Activated CD8-positive, alpha-beta memory T cell treated with anti-CD3 and anti-CD28 coated beads for 36 hours (primary cell): Measurements from ENCODE around the gene FBXO44. TPM values are rescaled to one million over a fixed set of nuclear protein-coding genes. Genes with fewer than 3 reads are reported as not detected.
"Not testable (repeated sequence)": the region's sequence is repeated elsewhere in the genome, so short reads cannot be mapped to it uniquely, and the experiment has no call there.

ENCODE experiments used
- CTCF ChIA-PET: fragments of 350-600 bp; sonication (Branson Sonifier 250); formaldehyde crosslinking; loops from one replicate; lab custom pipeline; 2021; ENCODE audit warnings: antibody characterized with exemption; lab: Charles Lee
- POLR2A ChIA-PET: fragments of 350-600 bp; sonication (Branson Sonifier 250); formaldehyde crosslinking; loops from one replicate; lab custom pipeline; 2021; ENCODE audit warnings: antibody characterized with exemption; lab: Charles Lee
- total RNA-seq, 2 experiments: library from RNA; stranded (reverse); gene quantifications; one replicate each; pipeline ENCODE4 v1.2.3, GENCODE V29; 2021

Gene FBXO44
- total RNA-seq, 2 experiments from 2014 or later = 15.5 to 15.7 TPM

DNA sequence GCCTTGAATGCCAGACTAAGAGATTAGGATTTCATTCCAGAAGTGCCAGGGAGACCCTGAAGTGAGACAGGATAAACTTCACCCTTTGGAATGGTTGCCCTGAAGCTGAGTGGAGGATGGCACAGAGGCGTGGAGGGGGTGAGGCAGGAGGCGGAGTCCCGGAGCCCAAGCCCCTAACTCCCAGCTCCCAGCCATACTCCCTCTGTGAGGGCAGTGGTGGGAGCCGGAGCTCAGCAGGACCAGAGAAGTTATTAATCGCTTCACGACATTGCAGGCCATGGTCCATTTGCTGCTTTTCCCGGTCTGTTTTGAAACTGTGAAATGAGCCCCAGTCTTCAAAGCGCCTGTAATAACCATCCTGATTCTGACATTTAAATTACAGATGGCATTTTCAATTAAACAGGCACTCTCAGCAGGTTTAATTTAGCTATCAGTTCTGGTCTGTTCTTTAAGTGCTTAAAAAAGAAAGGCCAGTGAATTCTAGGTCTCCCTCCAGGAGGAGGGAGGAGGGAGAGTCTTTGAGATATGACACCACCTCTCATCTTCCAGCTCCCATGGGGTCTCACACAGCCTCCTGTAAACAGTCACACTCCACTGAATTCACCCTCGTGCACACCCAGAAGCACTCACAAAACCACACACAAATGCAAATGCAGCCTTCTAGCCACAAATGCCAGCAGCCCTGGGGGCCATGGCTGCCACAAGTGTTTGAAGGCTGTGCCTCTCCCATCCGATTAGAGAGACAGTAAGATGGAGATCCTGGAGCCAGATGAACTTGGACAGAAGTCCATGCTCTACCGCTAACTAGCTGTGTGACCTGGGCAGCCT, 20.1 kb upstream of the FBXO44 start:
- CTCF ChIA-PET = interaction anchor here (1.4 to 2.2 kb wide), 2 partner anchors 10 to 16 kb away, joined by 3 to 7 read pairs; no protein-coding TSS in a partner anchor

DNA sequence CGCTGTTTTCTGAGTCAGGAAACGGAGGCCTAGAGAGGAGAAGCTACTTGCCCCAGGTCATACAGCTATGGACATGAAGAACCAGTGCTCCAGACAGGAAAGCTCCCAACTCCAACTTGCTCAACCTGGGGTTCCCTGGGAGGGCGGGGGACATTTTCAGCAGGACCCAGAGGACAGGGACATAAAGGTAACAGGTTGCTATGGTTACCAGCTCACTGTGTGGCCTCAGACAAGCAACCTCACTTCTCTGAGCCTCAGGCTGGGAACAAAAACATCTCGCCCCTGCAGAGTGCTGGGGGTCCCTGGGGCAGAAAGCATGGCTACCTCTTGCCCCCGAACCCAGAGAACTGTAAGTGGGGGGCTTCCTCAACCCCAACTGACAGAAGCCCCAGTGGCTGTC, 16.6 kb upstream of the FBXO44 start:
- ChIA-PET POLR2A (no interaction called here), CTCF (interaction anchor here (0.8 to 1.0 kb wide), 2 partner anchors 8 to 9 kb away, joined by 3 read pairs; no protein-coding TSS in a partner anchor)

More for the DNA sequence above, 20.1 kb upstream of the FBXO44 start:
- POLR2A ChIA-PET = no interaction called here

DNA sequence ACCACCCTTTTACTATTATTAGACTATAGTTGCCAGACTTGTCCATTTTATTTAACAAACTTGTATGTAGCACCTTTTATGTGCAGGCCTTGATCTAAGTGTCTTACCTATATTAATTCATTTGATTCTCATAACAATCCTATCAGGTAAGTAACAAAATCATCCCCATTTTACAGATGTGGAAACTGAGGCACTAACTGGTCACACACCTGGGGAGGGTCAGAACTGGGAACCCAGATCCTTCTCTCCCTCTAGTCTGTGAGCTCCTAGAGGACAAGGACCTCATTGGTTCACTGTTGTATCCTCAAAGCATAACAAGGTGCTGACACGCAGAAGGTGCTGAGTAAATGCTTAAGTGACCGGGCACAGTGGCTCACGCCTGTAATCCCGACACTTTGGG, 15.3 kb upstream of the FBXO44 start:
- ChIA-PET CTCF (interaction anchor here (0.6 kb wide), 1 partner anchor 729 kb away, joined by 4 read pairs; no protein-coding TSS in a partner anchor), POLR2A (no interaction called here)

DNA sequence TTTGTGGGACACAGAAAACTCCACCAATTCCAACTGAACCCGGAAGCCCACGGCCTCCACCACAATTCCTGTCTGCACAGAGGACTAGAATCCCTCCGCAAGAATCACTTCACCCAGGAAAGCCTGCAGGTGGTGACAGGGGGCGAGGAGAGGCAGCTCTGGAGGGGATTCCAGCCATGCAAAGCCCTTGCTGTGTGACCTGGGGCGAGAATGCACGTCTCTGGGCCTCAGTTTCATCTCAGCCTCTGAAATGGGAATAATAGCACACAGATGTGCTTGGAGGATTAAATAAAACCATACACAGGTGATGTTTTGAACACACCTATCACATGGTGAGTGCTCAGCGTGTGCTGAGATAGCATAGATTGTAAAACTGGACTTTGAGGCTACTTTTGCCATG, 14.6 kb upstream of the FBXO44 start:
- POLR2A ChIA-PET = no interaction called here
- CTCF ChIA-PET = interaction anchor here (3.9 kb wide), 1 partner anchor 602 kb away, joined by 16 read pairs; no protein-coding TSS in a partner anchor

DNA sequence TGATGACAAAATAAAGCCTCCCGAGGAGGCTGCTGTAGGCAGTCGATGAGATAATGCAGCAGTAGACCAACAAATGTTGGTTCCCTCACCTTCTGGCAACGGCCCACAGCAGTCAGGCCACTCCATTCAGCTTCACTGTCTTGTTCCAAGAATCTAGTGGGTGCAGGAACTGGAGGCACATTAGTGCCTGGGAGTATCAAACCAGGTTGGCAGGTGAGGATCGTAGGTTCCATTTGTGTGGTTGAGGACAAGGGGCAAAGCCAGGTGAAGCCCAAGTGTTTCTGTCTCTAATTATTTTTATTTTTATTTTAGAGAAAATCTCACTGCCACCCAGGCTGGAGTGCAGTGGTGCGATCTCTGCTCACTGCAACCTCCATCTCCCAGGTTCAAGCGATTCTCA, 13.7 kb upstream of the FBXO44 start:
- ChIA-PET POLR2A (interaction anchor here (0.6 kb wide), 1 partner anchor 140 kb away, joined by 5 read pairs; no protein-coding TSS in a partner anchor), CTCF (interaction anchor here (1.1 to 14.2 kb wide), 7 partner anchors 12 to 603 kb away, joined by 3 to 133 read pairs (median 5); no protein-coding TSS in a partner anchor)

DNA sequence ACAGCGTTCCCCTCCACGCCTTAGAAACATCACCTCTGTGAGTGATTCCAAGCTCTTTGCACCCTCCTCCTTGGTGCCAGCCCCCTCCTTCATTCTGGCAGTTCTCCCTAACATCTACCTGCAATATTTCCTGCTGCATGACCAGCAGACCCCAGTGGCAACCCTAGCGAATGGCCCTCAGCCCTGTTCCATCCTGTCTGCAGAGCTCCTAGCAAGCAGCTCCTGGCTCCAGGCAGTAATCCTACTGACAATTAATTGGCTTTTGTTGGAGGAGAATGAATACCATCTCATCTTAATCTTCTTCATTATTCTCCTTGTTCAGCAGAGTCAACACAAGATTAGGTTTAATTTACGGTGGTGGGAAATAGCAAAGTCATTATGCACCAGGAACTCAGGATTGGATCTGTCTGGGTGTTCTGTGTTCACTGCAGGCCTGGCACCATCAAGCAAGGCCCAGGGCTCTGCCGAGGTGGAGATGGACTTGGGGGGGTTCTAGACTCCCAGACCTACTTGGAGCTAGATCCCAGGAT, 12.8 kb upstream of the FBXO44 start:
- ChIA-PET CTCF (interaction anchor here (0.6 to 14.2 kb wide), 12 partner anchors 9 to 604 kb away, joined by 3 to 133 read pairs (median 5); no protein-coding TSS in a partner anchor), POLR2A (no interaction called here)

DNA sequence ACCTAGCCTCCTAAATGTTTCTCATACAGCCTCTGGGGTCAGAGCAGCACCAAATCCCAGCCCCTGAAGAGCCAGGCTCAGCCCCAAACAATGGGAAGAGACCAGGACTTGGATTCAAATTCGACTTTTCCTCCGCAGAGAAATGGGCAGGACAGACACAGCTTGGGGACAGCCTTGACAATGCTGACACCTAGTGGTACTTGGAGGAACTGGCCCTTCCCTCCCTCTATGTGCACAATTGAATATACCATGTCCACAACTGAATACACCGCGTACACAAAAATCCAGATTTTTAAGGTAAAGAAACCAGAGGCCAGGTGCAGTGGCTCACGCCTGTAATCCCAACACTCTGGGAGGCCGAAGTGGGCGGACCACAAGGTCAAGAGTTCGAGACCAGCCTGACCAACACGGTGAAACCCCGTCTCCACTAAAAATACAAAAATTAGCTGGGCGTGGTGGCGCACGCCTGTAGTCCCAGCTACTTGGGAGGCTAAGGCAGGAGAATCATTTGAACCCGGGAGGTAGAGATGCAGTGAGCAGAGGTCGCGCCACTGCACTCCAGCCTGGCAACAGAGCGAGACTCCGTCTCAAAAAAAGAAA, 12.2 kb upstream of the FBXO44 start:
- POLR2A ChIA-PET = not testable (repeated sequence)
- CTCF ChIA-PET = interaction anchor here (1.1 to 14.2 kb wide), 11 partner anchors 10 to 605 kb away, joined by 3 to 133 read pairs (median 5); no protein-coding TSS in a partner anchor

DNA sequence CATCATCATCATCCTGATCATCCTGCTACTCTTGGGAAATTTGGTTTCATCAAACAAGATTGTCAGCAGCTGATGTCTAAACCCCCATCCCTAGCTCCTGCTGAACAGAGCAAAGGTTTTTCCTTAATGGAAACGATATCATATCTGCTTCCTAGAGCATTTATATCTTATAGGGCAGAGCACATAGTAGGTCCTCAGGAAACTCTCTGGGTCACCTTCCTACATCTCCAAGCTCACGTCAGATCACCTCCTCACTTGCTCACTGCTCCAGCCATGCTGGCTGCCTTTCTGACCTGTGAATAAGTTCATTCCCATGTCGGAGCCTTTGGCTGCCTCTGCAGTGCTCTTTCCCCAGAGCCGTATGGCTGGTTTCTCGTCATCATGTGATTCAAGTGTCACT, 10.9 kb upstream of the FBXO44 start:
- ChIA-PET CTCF (interaction anchor here (0.7 to 14.2 kb wide), 10 partner anchors 10 to 734 kb away, joined by 3 to 133 read pairs (median 4); no protein-coding TSS in a partner anchor), POLR2A (no interaction called here)

DNA sequence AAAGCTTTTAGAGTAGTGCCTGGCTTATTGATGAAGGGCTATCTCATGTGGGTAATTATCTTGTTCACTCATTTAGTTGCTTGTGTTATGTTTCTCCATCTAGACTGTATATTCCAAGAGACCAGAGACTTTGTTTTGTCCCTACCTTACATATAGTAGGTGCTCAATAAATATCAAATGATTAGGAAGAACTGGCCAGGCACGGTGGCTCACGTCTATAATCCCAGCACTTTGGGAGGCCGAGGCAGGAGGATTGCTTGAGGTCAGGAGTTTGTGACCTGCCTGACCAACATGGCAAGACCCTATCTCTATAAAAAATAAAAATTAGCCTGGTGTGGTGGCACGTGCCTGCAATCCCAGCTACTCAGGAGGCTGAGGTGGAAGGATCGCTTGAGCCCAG, 9.4 kb upstream of the FBXO44 start:
- POLR2A ChIA-PET = no interaction called here
- CTCF ChIA-PET = interaction anchor here (0.6 to 14.2 kb wide), 21 partner anchors 8 to 1132 kb away, joined by 3 to 133 read pairs (median 3); partner anchors contain the start of genes CLCN6, FBXO2, FBXO44 and MAD2L2

DNA sequence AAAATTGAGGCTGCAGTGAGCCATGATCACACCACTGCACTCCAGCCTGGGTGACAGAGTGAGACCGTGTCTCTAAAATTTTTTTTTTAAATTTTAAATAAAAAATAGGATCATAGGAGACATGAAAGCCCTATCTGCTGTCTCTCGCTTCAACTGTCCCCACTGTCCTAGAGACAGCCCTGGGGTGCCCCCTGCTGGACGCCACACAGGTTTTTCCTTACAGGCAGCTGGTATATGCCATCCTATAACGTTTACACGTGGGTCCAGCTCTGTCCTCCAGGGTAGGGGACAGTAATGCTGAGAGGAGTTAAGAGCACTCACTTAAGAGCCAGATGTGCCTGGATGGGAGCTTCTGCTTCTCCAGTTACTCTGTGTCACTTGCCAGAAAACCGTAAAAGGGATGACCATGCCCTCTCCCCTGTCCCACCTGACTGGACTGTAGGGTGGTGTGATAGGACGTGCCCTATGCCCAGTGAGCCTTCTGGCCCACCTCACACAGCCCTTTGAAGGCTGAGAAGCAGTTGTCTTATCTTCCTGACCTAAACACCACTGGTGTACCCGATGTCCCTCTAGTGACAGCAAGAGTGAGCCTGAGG, 8.9 kb upstream of the FBXO44 start:
- CTCF ChIA-PET = interaction anchor here (0.6 to 14.2 kb wide), 20 partner anchors 8 to 608 kb away, joined by 3 to 133 read pairs (median 3); partner anchors contain the start of genes CLCN6, MAD2L2 and MTHFR
- POLR2A ChIA-PET = no interaction called here

DNA sequence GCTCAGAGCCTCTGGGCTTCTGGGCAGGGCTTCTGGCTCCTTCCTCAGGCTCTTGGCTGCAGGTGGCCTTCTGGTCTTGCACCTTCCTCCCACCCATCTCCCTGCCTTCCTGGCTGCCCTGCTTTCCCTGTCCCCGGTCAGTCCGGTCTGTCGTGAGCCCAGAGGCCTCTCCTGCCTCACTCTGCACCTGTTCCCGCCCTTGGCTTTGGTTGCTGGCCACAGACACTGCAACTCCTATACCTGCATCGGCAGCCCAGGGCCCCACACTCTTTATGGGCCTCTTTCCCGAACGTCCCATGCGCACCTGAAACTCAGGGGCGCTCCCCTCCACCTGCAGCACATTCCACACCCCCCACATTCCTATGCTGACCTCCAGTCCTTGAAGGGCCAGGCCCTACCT, 8.4 kb upstream of the FBXO44 start:
- ChIA-PET POLR2A (no interaction called here), CTCF (interaction anchor here (0.6 to 14.2 kb wide), 17 partner anchors 9 to 608 kb away, joined by 3 to 133 read pairs (median 3); partner anchors contain the start of genes CLCN6, MAD2L2 and MTHFR)

DNA sequence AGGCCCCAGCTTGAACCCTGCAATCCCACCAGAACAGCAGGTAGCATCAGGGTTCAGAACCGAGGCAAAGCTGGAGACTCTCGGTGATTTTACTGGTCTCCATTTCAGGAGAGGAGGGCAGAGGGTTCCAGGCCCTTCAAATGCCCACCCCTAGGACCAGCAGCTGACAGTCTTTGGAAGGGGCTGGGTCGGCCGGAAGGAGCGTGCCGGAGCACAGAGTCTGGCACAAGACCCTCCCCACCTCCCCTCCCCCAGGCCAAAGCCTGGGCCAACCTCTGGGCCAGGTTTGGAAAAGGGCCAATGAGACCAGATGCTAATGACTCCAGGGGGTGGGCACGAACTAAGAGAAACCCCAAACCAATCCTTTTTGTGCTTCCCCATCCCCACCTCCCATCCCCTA, 7.3 kb upstream of the FBXO44 start:
- POLR2A ChIA-PET = no interaction called here
- CTCF ChIA-PET = interaction anchor here (0.9 to 14.2 kb wide), 4 partner anchors 10 to 75 kb away, joined by 3 to 133 read pairs (median 4); no protein-coding TSS in a partner anchor

DNA sequence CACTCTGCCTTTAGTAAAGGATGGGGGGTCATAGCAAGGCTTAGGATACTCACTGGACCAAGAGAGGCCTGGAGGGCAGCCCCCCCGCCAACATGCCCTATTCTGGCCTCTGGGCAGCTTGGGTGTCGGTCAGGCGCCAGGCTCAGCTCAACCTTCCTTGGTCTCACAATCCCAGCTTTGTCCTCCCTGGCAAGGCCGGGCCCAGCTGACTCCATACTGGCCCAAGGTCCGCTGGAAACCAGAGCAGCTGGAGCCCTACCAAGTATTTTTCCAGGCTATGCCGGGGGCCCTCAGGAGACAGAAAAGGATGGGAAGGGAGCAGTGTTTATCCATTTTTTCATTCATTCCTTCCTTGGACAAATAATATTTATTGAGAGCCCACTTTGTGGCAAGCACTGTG, 6.6 kb upstream of the FBXO44 start:
- ChIA-PET POLR2A (no interaction called here), CTCF (interaction anchor here (1.8 to 14.2 kb wide), 2 partner anchors 45 to 75 kb away, joined by 4 to 133 read pairs; no protein-coding TSS in a partner anchor)

DNA sequence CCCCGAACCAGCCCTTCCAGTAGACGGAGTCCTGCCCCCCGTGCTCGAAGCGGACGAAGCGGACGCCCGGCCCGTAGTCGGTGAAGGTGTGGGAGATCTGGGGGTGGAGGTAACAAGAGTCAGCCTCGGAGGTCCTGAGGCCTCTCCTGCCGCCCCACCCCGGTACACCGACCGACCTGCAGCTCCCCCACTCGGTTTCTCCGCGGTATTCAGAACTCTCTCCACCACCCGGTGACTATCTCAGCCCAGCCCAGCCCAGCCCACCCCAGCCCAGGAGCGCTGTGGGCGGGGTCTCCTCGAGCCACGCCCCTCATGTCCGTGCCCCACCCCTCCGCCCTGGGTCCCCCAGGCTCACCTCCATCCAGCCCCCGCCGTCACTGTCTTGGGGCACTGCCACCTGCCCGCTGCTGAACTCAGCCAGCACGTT, 5.9 kb upstream of the FBXO44 start:
- CTCF ChIA-PET = interaction anchor here (1.3 to 14.2 kb wide), 5 partner anchors 11 to 407 kb away, joined by 3 to 133 read pairs (median 10); partner anchors contain the start of gene FBXO6
- POLR2A ChIA-PET = interaction anchor here (0.5 kb wide), 1 partner anchor 261 kb away, joined by 7 read pairs; no protein-coding TSS in a partner anchor

DNA sequence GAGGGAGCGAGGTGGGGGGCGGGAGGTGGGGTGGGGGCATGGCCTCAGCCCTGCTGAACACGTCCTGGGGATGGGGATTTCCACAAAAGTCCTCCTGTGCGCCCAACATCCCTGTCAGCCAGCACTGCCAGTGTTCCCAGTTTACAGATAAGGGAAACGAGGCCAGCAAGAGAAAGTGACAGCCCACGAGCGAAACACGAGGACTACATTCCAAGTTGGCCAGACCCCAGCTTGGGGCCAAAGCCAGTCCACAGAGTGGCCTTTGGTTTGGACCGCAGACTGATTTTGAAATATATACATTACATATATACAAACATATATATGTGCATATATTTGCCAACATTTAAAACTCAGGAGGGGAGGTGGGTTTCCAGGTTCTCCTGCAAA, 5.4 kb upstream of the FBXO44 start:
- ChIA-PET CTCF (interaction anchor here (1.2 to 14.2 kb wide), 10 partner anchors 10 to 612 kb away, joined by 3 to 133 read pairs (median 6); partner anchors contain the start of gene FBXO6), POLR2A (interaction anchor here (0.5 kb wide), 2 partner anchors 260 to 660 kb away, joined by 7 to 9 read pairs; no protein-coding TSS in a partner anchor)

DNA sequence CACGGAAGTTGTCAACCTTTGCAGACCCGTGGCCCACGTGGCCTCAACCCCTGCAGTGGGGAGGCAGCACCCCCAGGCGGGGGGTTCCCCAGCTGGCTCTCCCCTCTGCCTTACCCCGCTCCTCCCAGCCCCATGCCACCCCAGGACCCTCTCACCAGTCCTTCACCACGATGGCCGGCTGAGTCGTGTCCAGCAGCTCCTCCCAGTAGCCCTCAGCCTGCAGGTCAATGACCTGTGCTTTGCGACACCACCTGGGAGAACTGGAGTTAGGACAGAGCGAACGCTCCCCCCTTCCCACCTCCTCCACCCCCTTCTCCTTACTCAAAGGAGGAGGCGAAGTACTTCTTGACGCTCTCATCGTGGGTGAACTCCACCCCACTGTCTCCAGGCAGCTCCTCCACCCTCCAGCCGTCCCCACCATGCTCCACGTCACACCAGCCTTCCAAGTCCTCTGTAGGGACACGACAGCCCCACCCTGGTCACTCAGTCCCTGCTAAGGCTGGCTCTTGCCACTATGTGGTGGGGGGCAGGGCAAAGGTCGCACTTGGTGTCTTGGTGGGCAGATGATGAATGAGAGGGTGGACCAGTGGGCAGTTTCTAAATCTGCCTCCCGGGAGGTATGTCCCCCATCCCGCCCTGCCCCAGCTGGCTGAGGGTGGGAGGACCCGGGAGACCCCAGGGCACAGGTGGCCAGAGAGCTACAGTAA, 4.9 kb upstream of the FBXO44 start:
- POLR2A ChIA-PET = interaction anchor here (0.5 to 2.0 kb wide), 4 partner anchors 13 to 660 kb away, joined by 5 to 12 read pairs (median 8); no protein-coding TSS in a partner anchor
- CTCF ChIA-PET = interaction anchor here (0.9 to 14.2 kb wide), 16 partner anchors 10 to 612 kb away, joined by 3 to 133 read pairs (median 5); partner anchors contain the start of genes AGTRAP and FBXO6

DNA sequence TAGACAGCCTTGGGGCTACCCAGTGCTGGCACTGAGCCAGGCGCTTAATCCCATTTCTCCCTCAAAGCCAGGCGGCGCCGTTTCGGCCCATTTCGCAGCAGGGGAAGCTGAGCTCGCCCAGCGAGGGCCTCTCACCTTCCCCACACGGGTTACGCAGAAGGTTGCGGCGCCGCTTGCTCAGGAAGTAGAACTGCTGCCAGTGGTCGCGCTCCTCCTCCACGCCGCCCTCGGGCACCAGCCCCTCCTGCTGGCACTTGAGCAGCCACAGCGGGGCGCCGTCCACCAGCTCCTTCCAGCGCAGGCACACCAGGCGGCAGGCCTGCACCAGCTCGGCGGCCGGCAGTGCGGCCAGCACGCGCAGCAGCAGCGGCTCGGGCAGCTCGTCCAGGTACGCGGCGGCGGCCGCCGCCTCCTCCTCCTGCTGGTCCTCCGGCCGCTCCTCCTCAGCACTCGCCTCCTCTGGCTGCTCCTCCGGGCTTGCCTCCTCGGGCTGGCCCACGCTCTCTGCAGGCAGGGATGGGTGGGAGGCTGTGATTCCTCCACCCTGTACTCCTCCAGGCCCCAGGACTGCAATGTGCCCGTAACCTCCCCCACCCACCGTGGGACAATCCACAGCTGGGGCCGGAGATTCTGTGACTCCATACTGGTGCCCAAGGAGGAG, 4.2 kb upstream of the FBXO44 start:
- POLR2A ChIA-PET = interaction anchor here (0.9 to 2.0 kb wide), 3 partner anchors 13 to 69 kb away, joined by 5 to 12 read pairs (median 6); no protein-coding TSS in a partner anchor
- CTCF ChIA-PET = interaction anchor here (0.9 to 14.2 kb wide), 15 partner anchors 9 to 613 kb away, joined by 3 to 133 read pairs (median 5); partner anchors contain the start of genes AGTRAP and FBXO6
